KMS-11 (cell line): ENCODE results near the gene ACER3.

Experiments
- H2AFZ ChIP-seq: fragments of 200-600 bp; sonication (generic); 2 replicates; pipeline ENCODE4 v1.6.1; 2016; ENCODE audit warnings: antibody characterized with exemption, mixed run types, low read depth
- H3K27ac ChIP-seq: fragments of 200-600 bp; sonication (generic); 2 replicates; pipeline ENCODE4 v1.6.1; 2016; ENCODE audit warnings: mild to moderate bottlenecking, mixed run types
- H3K27me3 ChIP-seq: fragments of 200-600 bp; sonication (generic); 2 replicates; pipeline ENCODE4 v1.6.1; 2017; ENCODE audit warnings: mild to moderate bottlenecking, low read depth, mixed run types, moderate library complexity; ENCODE audit not compliant: insufficient read depth
- H3K36me3 ChIP-seq: fragments of 200-600 bp; sonication (generic); 2 replicates; pipeline ENCODE4 v1.6.1; 2017; ENCODE audit warnings: mild to moderate bottlenecking, mixed run types; ENCODE audit not compliant: insufficient read depth
- H3K4me1 ChIP-seq: fragments of 200-600 bp; sonication (generic); 2 replicates; pipeline ENCODE4 v1.6.1; 2016; ENCODE audit warnings: mild to moderate bottlenecking, low read depth, mixed run types; ENCODE audit not compliant: poor library complexity, severe bottlenecking
- H3K4me2 ChIP-seq: fragments of 200-600 bp; sonication (generic); 2 replicates; pipeline ENCODE4 v1.7.0; 2016; ENCODE audit warnings: mild to moderate bottlenecking, mixed run types
- H3K4me3 ChIP-seq: fragments of 200-600 bp; sonication (generic); IDR thresholded peaks from 2 replicates; pipeline ENCODE4 v1.6.1; 2017; ENCODE audit warnings: low read depth, low read length, mixed read lengths; ENCODE audit not compliant: insufficient read depth
- H3K79me2 ChIP-seq: fragments of 200-600 bp; sonication (generic); 2 replicates; pipeline ENCODE4 v1.6.1; 2016; ENCODE audit warnings: low read depth, mixed run types; ENCODE audit not compliant: insufficient read depth
- H3K9ac ChIP-seq: fragments of 200-600 bp; sonication (generic); 2 replicates; pipeline ENCODE4 v1.6.1; 2016; ENCODE audit warnings: mild to moderate bottlenecking, mixed run types
- H4K20me1 ChIP-seq: fragments of 200-600 bp; sonication (generic); 2 replicates; pipeline ENCODE4 v1.6.1; 2016; ENCODE audit warnings: mild to moderate bottlenecking, mixed run types; ENCODE audit not compliant: insufficient read depth
- TF ChIP-seq, protein P1 (sequence below): fragments of 200-600 bp; sonication (generic); conservative IDR thresholded peaks from 2 replicates; pipeline ENCODE4 v1.6.1; 2017; ENCODE audit warnings: low read depth, mild to moderate bottlenecking, antibody characterized with exemption, low read length, moderate library complexity, mixed read lengths

ACER3 gene

DNA sequence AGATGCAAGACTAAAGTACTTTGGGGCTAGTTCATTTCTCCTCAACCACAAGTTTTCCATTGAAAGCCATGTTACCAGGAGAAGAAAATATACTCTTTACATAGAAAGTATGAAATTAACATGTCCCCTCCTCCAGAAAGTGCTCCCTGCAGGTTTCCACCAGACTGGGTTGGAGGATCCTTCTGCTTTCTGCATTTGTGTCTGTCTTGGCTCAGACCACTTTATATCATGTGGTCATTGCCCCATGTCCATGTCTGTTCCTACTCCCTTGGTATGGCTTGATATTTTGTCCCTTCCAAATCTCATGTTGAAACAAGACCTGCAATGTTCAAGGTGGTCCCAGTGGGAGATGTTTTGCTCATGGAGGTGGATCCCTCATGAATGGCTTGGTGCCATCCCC lies 28.4 kb upstream of the ACER3 start:
- TF ChIP-seq, protein P1, sequence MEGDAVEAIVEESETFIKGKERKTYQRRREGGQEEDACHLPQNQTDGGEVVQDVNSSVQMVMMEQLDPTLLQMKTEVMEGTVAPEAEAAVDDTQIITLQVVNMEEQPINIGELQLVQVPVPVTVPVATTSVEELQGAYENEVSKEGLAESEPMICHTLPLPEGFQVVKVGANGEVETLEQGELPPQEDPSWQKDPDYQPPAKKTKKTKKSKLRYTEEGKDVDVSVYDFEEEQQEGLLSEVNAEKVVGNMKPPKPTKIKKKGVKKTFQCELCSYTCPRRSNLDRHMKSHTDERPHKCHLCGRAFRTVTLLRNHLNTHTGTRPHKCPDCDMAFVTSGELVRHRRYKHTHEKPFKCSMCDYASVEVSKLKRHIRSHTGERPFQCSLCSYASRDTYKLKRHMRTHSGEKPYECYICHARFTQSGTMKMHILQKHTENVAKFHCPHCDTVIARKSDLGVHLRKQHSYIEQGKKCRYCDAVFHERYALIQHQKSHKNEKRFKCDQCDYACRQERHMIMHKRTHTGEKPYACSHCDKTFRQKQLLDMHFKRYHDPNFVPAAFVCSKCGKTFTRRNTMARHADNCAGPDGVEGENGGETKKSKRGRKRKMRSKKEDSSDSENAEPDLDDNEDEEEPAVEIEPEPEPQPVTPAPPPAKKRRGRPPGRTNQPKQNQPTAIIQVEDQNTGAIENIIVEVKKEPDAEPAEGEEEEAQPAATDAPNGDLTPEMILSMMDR: no peak

DNA sequence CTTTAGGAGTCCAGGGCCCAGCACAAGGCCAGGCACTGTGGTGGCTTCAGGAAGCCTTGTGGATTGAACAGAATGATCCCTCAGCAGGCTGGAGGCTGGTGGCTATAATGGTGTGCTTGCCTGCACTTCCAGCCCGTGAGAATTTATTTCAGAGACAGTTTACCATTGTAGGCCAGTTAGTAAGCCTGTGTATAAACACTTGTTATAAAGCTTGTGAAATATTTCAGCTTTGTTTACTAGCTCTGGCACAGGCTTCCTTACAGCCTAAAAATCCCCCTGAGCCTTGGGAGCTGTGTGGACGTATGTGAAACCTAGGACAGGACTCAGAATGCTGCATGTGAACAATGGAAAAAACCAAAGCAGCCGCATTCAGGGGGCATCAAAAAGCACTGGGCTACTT lies 26.6 kb upstream of the ACER3 start:
- no peaks in the 10 kb centered on the region for H4K20me1 ChIP-seq
- no peaks in the 10 kb centered on the region for H3K36me3 ChIP-seq
- TF ChIP-seq, protein P1: no peak
- no peaks in the 10 kb centered on the region for H3K4me1 ChIP-seq
- no peak overlapping the region for H2AFZ ChIP-seq
- H3K27ac ChIP-seq: no peak overlapping the region
- no peak overlapping the region for H3K4me3 ChIP-seq
- no peak overlapping the region for H3K4me2 ChIP-seq
- no peaks in the 10 kb centered on the region for H3K79me2 ChIP-seq
- H3K9ac ChIP-seq: no peak overlapping the region
- H3K27me3 ChIP-seq: no peaks in the 10 kb centered on the region

More for the DNA sequence above, 28.4 kb upstream of the ACER3 start:
- H3K27ac ChIP-seq: no peak overlapping the region
- no peaks in the 10 kb centered on the region for H3K36me3 ChIP-seq
- no peaks in the 10 kb centered on the region for H3K79me2 ChIP-seq
- no peaks in the 10 kb centered on the region for H3K27me3 ChIP-seq
- H2AFZ ChIP-seq: no peak overlapping the region
- H4K20me1 ChIP-seq: no peaks in the 10 kb centered on the region
- H3K4me3 ChIP-seq: no peak overlapping the region
- no peaks in the 10 kb centered on the region for H3K4me1 ChIP-seq
- no peak overlapping the region for H3K9ac ChIP-seq
- H3K4me2 ChIP-seq: no peak overlapping the region

DNA sequence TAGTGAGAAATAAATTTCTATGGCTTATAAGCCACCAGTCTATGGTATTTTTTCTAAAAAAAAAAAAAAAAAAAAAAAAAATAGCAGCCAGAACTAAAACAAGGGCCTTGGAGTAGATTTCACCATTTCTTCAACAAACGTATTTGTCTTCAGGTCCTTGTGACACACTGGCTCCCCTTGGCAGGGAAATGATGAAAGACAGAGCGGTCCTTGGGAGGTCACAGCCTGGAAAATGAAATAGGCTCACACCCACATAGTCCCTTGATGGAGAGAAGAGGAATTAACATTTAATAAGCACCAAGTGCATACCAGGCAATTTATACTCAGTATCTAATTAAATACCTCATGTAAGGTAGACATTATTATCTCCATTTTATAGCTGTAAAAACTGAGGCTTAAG lies 25.7 kb upstream of the ACER3 start:
- TF ChIP-seq, protein P1: no peak
- Histone ChIP-seq H3K79me2 (no peaks in the 10 kb centered on the region), H3K9ac (no peak overlapping the region), H4K20me1 (no peaks in the 10 kb centered on the region), H3K4me1 (no peaks in the 10 kb centered on the region), H3K27me3 (no peaks in the 10 kb centered on the region), H3K27ac (no peak overlapping the region), H3K4me3 (no peak overlapping the region), H3K36me3 (no peaks in the 10 kb centered on the region), H2AFZ (no peak overlapping the region), H3K4me2 (no peak overlapping the region)

DNA sequence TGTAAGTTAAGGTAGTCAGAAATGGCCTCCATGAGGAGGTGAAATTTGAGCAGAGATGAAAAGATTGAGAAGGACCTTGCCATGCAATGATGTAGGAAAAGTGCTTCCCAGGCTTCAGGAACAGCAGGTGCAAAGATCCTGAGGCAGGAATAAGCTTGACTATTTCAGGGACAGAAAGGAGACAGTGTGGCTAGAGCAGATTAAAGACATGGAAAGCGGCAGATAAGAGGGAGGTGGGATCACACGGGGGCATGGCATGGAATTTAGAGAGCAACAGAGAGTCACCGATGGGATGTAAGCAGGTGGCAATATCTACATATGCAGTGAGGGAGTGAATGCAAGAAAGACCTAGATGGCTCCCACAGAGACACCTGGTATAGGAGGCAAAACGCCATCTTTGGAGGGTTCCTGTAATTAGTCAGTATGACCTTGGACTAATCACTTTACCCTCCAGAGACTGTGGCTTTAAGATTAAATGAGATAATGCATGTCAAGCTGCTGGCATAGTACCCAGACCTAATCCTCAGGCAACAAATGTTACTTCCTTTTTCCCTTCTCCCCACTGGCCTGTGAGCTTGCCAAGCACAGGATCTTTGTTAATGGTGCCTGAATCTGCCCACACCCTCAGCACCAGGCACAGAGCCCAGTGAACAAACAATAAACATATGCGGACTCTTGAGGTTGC lies 24.6 kb upstream of the ACER3 start:
- TF ChIP-seq, protein P1: no peak
- Histone ChIP-seq H3K27ac (no peak overlapping the region), H3K4me1 (no peaks in the 10 kb centered on the region), H3K79me2 (no peaks in the 10 kb centered on the region), H3K4me2 (no peak overlapping the region), H3K4me3 (no peak overlapping the region), H3K27me3 (no peaks in the 10 kb centered on the region), H2AFZ (no peak overlapping the region), H3K9ac (no peak overlapping the region), H3K36me3 (no peaks in the 10 kb centered on the region), H4K20me1 (no peaks in the 10 kb centered on the region)
